Measurements from ENCODE around the gene DHRS4L2.

DNA sequence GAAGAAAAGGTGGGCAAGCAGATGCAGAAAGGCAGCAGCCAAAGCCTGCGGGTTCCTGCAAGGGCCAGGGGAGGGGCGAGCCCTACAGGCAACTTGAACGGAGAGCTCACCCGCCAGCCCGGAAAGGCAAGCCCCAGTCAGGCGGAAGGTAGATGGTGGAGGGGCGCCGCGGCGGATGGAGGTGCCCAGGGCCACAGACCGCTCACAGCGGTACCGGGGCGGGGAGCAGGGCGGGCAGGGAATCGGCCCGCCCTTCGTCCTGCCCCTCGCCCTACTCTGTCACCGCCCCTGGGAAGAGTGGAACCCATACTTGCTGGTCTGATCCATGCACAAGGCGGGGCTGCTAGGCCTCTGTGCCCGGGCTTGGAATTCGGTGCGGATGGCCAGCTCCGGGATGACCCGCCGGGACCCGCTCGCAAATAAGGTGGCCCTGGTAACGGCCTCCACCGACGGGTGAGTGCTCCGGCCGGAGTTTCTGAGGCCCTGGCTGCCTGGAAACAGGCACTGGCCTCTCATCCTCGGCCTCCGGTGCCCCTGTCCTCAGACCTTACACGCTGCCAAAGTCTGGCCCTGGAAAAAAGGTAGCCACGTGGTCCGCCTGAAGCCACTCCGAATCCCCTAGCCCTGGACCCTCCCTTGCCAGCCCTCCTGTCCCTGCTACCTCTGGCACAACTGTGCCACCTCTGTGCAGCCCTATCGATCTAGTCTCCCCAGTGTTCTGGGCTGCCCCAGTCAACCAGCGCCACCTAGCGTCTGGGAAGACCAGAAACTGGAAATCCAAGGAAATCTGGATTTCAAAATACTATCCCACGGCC lies 35.1 kb upstream of the DHRS4L2 start, which contains the start of gene DHRS4:
- TF ChIP-seq, protein P1, sequence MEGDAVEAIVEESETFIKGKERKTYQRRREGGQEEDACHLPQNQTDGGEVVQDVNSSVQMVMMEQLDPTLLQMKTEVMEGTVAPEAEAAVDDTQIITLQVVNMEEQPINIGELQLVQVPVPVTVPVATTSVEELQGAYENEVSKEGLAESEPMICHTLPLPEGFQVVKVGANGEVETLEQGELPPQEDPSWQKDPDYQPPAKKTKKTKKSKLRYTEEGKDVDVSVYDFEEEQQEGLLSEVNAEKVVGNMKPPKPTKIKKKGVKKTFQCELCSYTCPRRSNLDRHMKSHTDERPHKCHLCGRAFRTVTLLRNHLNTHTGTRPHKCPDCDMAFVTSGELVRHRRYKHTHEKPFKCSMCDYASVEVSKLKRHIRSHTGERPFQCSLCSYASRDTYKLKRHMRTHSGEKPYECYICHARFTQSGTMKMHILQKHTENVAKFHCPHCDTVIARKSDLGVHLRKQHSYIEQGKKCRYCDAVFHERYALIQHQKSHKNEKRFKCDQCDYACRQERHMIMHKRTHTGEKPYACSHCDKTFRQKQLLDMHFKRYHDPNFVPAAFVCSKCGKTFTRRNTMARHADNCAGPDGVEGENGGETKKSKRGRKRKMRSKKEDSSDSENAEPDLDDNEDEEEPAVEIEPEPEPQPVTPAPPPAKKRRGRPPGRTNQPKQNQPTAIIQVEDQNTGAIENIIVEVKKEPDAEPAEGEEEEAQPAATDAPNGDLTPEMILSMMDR (conservative IDR thresholded peaks at IDR 0.05 in 1 of 2, IDR thresholded peaks at IDR 0.05 in 1 of 2; ENCODE audit: extremely low read depth in 1 of 2, insufficient read depth in 1 of 2, low read depth in 1 of 2, low read length in 2 of 2), result peak; percentile 75 to 93
- TF ChIP-seq EZH2 (IDR thresholded peaks at IDR 0.05; ENCODE audit: borderline replicate concordance, low read length), result no peak

Measured in mammary epithelial cell (primary cell).